Right atrium auricular region (tissue), 2 donors: Measurements from ENCODE around the gene SPAG9. TPM values are rescaled to one million over a fixed set of nuclear protein-coding genes. Genes with fewer than 3 reads are reported as not detected.

ENCODE experiments used
- DNase-seq: peaks from one replicate; pipeline ENCODE4 v3.0.0-alpha.2; 2019; ENCODE audit warnings: low spot score
- H3K27ac ChIP-seq, 2 donors: fragments of 200-600 bp; sonication (generic); 1 replicate in 1 of 2; 2 replicates in 1 of 2; pipeline ENCODE4 v1.5.1; 2016 to 2019
- H3K27me3 ChIP-seq, 2 donors: fragments of 200-600 bp; sonication (generic); one replicate each; pipeline versions ENCODE4 v1.5.1 to v1.6.0; 2017 to 2019
- H3K36me3 ChIP-seq: fragments of 200-600 bp; sonication (generic); one replicate; pipeline ENCODE4 v1.5.1; 2016
- H3K4me1 ChIP-seq, 2 donors: fragments of 200-600 bp; sonication (generic); one replicate each; pipeline versions ENCODE4 v1.5.1 to v1.6.0; 2017 to 2019
- H3K4me3 ChIP-seq, 2 donors: fragments of 200-600 bp; sonication (generic); 1 replicate in 1 of 2; 2 replicates in 1 of 2; pipeline ENCODE4 v1.5.1; 2017 to 2019; ENCODE audit warnings: mild to moderate bottlenecking in 1 of 2, moderate library complexity in 1 of 2
- H3K9me3 ChIP-seq, 2 donors: fragments of 200-600 bp; sonication (generic); one replicate each; pipeline ENCODE4 v1.5.1; 2019
- total RNA-seq, 2 donors: library from RNA; depleted of rRNA; stranded (reverse); fragments of >200 nt; gene quantifications; one replicate each; pipeline ENCODE4 v1.1.0, GENCODE V29; 2016
- TF ChIP-seq, protein P1 (sequence below), 2 donors: fragments of 200-600 bp; sonication (generic); IDR thresholded peaks; one replicate each; pipeline ENCODE4 v1.5.1; 2019; ENCODE audit warnings: antibody characterized with exemption in 2 of 2

SPAG9 gene
- total RNA-seq, 2 donors from 2014 or later, result 56.4 to 56.5 TPM

DNA sequence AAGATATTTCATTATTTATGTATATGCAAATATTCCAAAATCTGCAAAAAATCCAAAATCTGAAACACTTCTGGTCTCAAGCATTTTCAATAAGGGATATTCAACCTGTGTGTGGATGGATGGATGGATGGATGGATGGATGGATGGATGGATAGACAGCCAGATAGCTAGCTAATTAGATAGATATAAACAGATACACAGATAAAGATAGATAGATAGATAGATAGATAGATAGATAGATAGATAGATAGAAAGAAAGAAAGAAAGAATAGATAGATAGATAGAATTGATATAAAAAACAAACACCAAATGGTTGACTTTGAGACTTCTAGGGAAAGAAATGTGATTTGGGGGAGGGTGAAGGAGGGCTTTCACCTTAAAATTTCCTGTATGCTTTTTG lies 139.4 kb downstream of the SPAG9 start:
- H3K27ac ChIP-seq, result no peak overlapping the region
- no peaks in the 10 kb centered on the region for H3K27me3 ChIP-seq
- TF ChIP-seq, protein P1, sequence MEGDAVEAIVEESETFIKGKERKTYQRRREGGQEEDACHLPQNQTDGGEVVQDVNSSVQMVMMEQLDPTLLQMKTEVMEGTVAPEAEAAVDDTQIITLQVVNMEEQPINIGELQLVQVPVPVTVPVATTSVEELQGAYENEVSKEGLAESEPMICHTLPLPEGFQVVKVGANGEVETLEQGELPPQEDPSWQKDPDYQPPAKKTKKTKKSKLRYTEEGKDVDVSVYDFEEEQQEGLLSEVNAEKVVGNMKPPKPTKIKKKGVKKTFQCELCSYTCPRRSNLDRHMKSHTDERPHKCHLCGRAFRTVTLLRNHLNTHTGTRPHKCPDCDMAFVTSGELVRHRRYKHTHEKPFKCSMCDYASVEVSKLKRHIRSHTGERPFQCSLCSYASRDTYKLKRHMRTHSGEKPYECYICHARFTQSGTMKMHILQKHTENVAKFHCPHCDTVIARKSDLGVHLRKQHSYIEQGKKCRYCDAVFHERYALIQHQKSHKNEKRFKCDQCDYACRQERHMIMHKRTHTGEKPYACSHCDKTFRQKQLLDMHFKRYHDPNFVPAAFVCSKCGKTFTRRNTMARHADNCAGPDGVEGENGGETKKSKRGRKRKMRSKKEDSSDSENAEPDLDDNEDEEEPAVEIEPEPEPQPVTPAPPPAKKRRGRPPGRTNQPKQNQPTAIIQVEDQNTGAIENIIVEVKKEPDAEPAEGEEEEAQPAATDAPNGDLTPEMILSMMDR (IDR thresholded peaks at IDR 0.05), result no peak
- H3K4me3 ChIP-seq, result no peak overlapping the region
- no peak for DNase-seq
- H3K4me1 ChIP-seq, result peaks cover 0 to 5% of the 10 kb centered on the region in 2 donors
- peaks cover 59% of the 10 kb centered on the region for H3K36me3 ChIP-seq
- no peaks in the 10 kb centered on the region for H3K9me3 ChIP-seq

DNA sequence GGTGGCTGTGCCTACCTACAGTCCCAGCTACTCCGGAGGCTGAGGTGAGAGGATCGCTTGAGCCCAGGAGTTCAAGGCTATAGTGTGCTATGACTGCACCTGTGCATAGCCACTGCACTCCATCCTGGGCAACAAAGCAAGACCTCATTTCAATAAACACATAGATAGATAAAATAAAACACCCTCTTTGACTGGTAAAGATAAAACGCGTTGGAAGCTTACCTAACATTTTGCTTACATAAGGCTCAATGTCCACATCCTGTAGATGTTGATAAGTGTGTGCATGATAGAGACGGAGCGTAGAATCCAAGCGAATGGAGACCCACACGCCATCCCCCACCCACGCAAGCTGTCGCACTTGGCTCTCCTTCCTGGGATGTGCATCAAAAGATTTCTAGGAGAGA lies 141.1 kb downstream of the SPAG9 start:
- DNase-seq, result no peak
- peaks cover 59% of the 10 kb centered on the region for H3K36me3 ChIP-seq
- TF ChIP-seq, protein P1 (IDR thresholded peaks at IDR 0.05), result no peak
- no peaks in the 10 kb centered on the region for H3K9me3 ChIP-seq
- no peaks in the 10 kb centered on the region for H3K27me3 ChIP-seq
- H3K4me1 ChIP-seq, result peaks cover 0 to 5% of the 10 kb centered on the region in 2 donors
- no peak overlapping the region for H3K4me3 ChIP-seq
- no peak overlapping the region for H3K27ac ChIP-seq

DNA sequence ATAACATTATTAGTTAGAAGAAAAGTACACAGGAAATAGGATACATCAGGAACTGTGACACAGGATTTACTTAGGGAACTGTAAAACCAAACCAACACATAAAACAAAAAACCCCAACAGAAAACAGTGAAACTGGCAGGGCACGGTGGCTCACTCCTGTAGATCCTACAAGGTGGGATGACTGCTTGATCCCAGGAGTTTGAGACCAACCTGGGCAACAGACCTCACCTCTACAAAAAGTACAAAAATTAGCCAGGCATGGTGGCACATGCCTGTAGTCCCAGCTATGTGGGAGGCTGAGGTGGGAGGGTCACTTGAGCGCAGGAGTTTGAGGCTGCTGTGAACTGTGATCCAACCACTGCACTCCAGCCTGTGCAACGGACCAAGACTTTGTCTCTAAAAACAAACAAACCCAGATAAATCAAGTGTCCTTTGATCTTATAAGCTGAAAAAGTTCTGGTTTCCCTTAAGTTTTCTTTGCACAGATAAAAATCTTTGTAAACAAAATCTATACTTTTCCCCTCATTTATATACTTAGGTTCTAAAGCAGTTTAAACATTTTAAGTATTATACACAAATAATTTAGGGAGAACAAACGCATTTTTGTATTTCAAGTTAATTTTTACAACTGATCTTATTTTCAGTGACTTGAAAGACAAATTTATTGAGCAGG lies 143.0 kb downstream of the SPAG9 start:
- Histone ChIP-seq H3K9me3 (no peaks in the 10 kb centered on the region), H3K4me1 (peaks cover 0 to 5% of the 10 kb centered on the region in 2 donors), H3K27ac (peak overlapping the region; percentile 31 to 33), H3K27me3 (no peaks in the 10 kb centered on the region), H3K36me3 (peaks cover 65% of the 10 kb centered on the region), H3K4me3 (no peak overlapping the region)
- TF ChIP-seq, protein P1 (IDR thresholded peaks at IDR 0.05), result no peak
- DNase-seq, result no peak

DNA sequence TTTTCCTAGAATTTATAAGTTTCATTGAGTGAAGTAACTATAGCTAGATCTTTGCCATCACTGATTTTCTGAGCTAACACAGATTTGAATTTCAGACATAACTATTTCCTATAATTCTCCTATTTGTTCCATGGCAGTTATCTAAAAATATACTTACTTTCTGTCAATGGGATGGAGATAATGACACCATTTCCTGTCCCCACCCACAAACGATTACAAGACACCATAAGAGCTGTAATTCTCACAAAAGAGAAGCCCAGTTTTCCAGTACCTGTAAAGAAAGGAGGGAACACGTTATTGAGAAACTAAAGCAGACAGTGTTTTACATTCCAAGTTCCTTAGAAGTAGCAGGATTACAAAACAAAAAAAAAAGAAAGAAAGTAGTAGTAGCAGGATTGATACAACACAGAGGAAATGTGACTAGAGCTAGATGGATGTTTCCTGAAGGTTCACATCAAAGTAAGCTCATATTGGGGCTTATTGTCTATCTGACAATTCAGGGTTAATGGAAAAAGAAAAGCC lies 143.7 kb downstream of the SPAG9 start:
- no peaks in the 10 kb centered on the region for H3K9me3 ChIP-seq
- DNase-seq, result no peak
- no peak overlapping the region for H3K4me3 ChIP-seq
- H3K4me1 ChIP-seq, result peaks cover 0 to 5% of the 10 kb centered on the region in 2 donors
- peak overlapping the region; percentile 31 to 33 for H3K27ac ChIP-seq
- peaks cover 65% of the 10 kb centered on the region for H3K36me3 ChIP-seq
- H3K27me3 ChIP-seq, result no peaks in the 10 kb centered on the region
- TF ChIP-seq, protein P1 (IDR thresholded peaks at IDR 0.05), result no peak

DNA sequence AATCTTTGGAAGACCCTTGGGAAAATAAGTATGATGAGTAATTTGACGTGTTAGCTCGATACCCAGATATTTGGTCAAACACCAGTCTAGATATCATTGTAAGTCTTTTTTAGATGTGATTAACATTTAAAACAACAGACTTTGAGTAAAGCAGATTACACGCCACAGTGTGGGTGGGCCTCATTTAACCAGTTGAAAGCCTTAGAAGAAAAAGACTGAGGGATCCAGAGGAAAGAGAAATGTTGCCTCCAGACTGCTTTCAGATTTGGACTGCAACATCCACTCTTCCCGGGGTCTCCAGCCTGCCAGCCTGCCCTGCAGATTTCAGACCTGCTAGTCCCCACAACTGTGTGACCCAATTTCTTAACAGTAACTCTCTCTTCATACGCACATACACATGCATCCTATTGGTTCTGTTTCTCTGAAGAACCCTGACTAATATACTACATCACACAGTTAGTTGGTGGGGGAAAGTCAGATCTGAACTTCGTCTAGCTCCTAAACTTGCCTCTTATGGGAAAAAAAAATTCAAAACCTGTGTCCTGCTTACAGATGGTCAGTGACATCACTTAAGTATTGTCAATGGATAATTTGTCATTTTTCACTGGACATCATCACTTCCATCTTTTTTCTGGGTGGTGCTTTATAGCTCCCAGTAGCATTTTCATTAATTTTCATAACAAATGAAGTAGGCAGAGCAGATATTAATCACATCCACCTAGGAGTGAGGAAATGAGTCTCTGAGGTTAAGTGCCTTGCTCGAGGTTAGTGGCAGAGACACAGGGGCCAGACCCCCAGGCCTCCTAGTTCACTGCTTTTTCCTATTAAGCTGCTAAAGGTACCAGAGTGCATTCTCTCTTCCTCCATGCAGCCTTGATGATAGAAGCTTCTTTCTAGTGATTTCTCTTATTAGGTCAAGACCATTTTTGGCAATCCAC lies 146.8 kb downstream of the SPAG9 start:
- peaks cover 0 to 5% of the 10 kb centered on the region in 2 donors for H3K4me1 ChIP-seq
- TF ChIP-seq, protein P1 (IDR thresholded peaks at IDR 0.05), result no peak
- H3K27ac ChIP-seq, result no peak overlapping the region
- no peaks in the 10 kb centered on the region for H3K27me3 ChIP-seq
- no peak for DNase-seq
- H3K9me3 ChIP-seq, result no peaks in the 10 kb centered on the region
- H3K4me3 ChIP-seq, result no peak overlapping the region
- H3K36me3 ChIP-seq, result peaks cover 66% of the 10 kb centered on the region
